Adrenal gland (tissue), 12 donors: ENCODE results near the gene PAOX. TPM values are rescaled to one million over a fixed set of nuclear protein-coding genes. Genes with fewer than 3 reads are reported as not detected.

Experiments used
- DNase-seq, 7 donors: peaks; one replicate each; pipeline ENCODE4 v3.0.0-alpha.2; 2019 to 2020
- H3K27ac ChIP-seq, 5 donors: fragments of 200-600 bp; sonication (generic) in 4 of 5; 1 replicate in 3 of 5; 2 replicates in 2 of 5; pipeline versions ENCODE4 v1.5.1 to v1.8.0; 2016 to 2020; ENCODE audit warnings: mild to moderate bottlenecking in 1 of 5
- H3K27me3 ChIP-seq: fragments of 200-600 bp; 2 replicates; pipeline ENCODE4 v1.8.0; 2021
- H3K36me3 ChIP-seq, 2 donors: fragments of 200-600 bp; replicated peaks in 1 of 2; 1 replicate in 1 of 2; 2 replicates in 1 of 2; pipeline versions ENCODE4 v1.5.1 to v1.8.0; 2018 to 2022
- H3K4me1 ChIP-seq, 2 donors: fragments of 200-600 bp; replicated peaks in 1 of 2; 1 replicate in 1 of 2; 2 replicates in 1 of 2; pipeline versions ENCODE4 v1.5.1 to v1.8.0; 2018 to 2021
- H3K4me3 ChIP-seq, 4 donors: fragments of 200-600 bp; sonication (generic) in 3 of 4; one replicate each; pipeline ENCODE4 v1.5.1; 2016 to 2018
- H3K9me3 ChIP-seq, 3 donors: fragments of 200-600 bp; sonication (generic) in 1 of 3; replicated peaks in 1 of 3; 1 replicate in 2 of 3; 2 replicates in 1 of 3; pipeline versions ENCODE4 v1.5.1 to v1.8.0; 2016 to 2021
- POLR2A ChIP-seq, 2 donors: fragments of 450-650 bp; IDR thresholded peaks; one replicate each; pipeline ENCODE4 v1.6.1; 2017; ENCODE audit warnings: antibody characterized with exemption in 2 of 2, mild to moderate bottlenecking in 2 of 2, moderate library complexity in 1 of 2
- WGBS, 4 donors: extraction: QIAGEN DNeasy Blood & Tissue Kit in 2 of 4; methylation state at CpG; one replicate each; pipeline versions ENCODE4 v1.1.5 to v1.1.7; 2013 to 2017; 5-methylcytosine and 5-hydroxymethylcytosine counted together
- intact Hi-C, 2 donors: fragments of 100-400 bp; cut with DNase I; formaldehyde crosslinking; loops; one replicate each; pipeline versions ENCODE4 v1.14.1 to v1.15.0; 2022 to 2023
- polyA plus RNA-seq, 3 donors: library from polyadenylated mRNA; stranded (reverse); fragments of 200-250 nt in 2 of 3; fragments of 350-450 nt in 1 of 3; fragmentation: Illumina TruSeq in 1 of 3; extraction: RNeasy Lipid Tissue Mini Kit (QIAGEN cat#74804) in 1 of 3; gene quantifications; one replicate each; pipeline ENCODE4 v1.2.3, GENCODE V29; 2013 to 2014
- total RNA-seq, 9 donors: library from RNA; depleted of rRNA in 4 of 9; stranded (reverse); fragments of >200 nt in 4 of 9; fragments of 120-200 nt in 1 of 9; fragmentation: NEBNext Ultra II Directional in 1 of 9; extraction: Animal tissue kit (Norgen Biotek cat#: 25700) in 1 of 9; gene quantifications; one replicate each; pipeline versions ENCODE4 v1.1.0 to v1.2.4, GENCODE V29; 2013 to 2023
- TF ChIP-seq, protein P1 (sequence below), 6 experiments: fragments of 450-650 bp in 4 of 6; fragments of 200-600 bp in 2 of 6; sonication (generic) in 1 of 6; IDR thresholded peaks; 1 replicate in 5 of 6; 2 replicates in 1 of 6; pipeline versions ENCODE4 v1.5.1 to v1.8.0; 2016 to 2021; ENCODE audit warnings: antibody characterized with exemption in 6 of 6, mild to moderate bottlenecking in 2 of 6, moderate library complexity in 1 of 6
- donor health status: healthy with polysubstance abuse.
- donor health status: Bipolar disorder and iron deficiency.
- donor health status: DM: yes; HTN: yes; CAD: no.
- donor health status: DM: no; HTN: no; CAD: no.
- donor health status: DM: no; HTN: no; CAD: no.
- donor health status: DM: yes; HTN: yes; CAD: no.

Gene PAOX
- total and polyA plus RNA-seq, 12 donors = 1.0 to 34.4 (median 6.4) TPM

- WGBS, 4 donors = 95 to 100% (median 100%) methylated on average over 2 to 3 of the region's 3 CpGs; no CpG with 5 or more reads in 1 of the 4 donors
- DNase-seq = no peak
- no peak for TF ChIP-seq POLR2A (IDR thresholded peaks at IDR 0.05)
- TF ChIP-seq, protein P1, sequence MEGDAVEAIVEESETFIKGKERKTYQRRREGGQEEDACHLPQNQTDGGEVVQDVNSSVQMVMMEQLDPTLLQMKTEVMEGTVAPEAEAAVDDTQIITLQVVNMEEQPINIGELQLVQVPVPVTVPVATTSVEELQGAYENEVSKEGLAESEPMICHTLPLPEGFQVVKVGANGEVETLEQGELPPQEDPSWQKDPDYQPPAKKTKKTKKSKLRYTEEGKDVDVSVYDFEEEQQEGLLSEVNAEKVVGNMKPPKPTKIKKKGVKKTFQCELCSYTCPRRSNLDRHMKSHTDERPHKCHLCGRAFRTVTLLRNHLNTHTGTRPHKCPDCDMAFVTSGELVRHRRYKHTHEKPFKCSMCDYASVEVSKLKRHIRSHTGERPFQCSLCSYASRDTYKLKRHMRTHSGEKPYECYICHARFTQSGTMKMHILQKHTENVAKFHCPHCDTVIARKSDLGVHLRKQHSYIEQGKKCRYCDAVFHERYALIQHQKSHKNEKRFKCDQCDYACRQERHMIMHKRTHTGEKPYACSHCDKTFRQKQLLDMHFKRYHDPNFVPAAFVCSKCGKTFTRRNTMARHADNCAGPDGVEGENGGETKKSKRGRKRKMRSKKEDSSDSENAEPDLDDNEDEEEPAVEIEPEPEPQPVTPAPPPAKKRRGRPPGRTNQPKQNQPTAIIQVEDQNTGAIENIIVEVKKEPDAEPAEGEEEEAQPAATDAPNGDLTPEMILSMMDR (IDR thresholded peaks at IDR 0.05) = no peak
- H3K36me3 ChIP-seq = no peaks in the 10 kb centered on the region
- no peaks in the 10 kb centered on the region for H3K9me3 ChIP-seq
- no peak overlapping the region for H3K4me3 ChIP-seq
- H3K27me3 ChIP-seq = no peaks in the 10 kb centered on the region
- H3K4me1 ChIP-seq = peaks cover 6 to 12% of the 10 kb centered on the region in 2 donors
- no peak overlapping the region for H3K27ac ChIP-seq
- intact Hi-C loops = no loop called here
These were observed 23.1 kb upstream of the PAOX start for GRCh38 chr10:133355991-133356390.

GRCh38 chr10:133356549-133357284 is 22.3 kb upstream of the PAOX start:
- TF ChIP-seq, protein P1 (IDR thresholded peaks at IDR 0.05) = no peak
- no peak for TF ChIP-seq POLR2A (IDR thresholded peaks at IDR 0.05)
- no peaks in the 10 kb centered on the region for H3K27me3 ChIP-seq
- no peak for DNase-seq
- H3K9me3 ChIP-seq = no peaks in the 10 kb centered on the region
- 58 to 87% (median 66%) methylated on average over 3 to 27 of the region's 27 CpGs for WGBS, 4 donors
- peak overlapping the region in 1 of 4 donors; percentile 80 for H3K4me3 ChIP-seq
- peaks cover 6 to 12% of the 10 kb centered on the region in 2 donors for H3K4me1 ChIP-seq
- no peaks in the 10 kb centered on the region for H3K36me3 ChIP-seq
- intact Hi-C loops = no loop called here
- no peak overlapping the region for H3K27ac ChIP-seq

- H3K4me1 ChIP-seq = peaks cover 6 to 12% of the 10 kb centered on the region in 2 donors
- 2 to 4% (median 3%) methylated on average over 5 to 83 of the region's 83 CpGs; no CpG with 5 or more reads in 1 of the 4 donors for WGBS, 4 donors
- H3K27me3 ChIP-seq = no peaks in the 10 kb centered on the region
- H3K27ac ChIP-seq = peak within 1 kb of the TSS in 2 of 5 donors; percentile 32 to 74
- intact Hi-C loops = no loop called here
- DNase-seq = peak in 6 of 7 donors; percentile 41 to 58 (median 46)
- H3K4me3 ChIP-seq = peak within 1 kb of the TSS in 3 of 4 donors; percentile 25 to 80 (median 37)
- no peaks in the 10 kb centered on the region for H3K9me3 ChIP-seq
- peaks cover 0 to 5% of the 10 kb centered on the region in 2 donors for H3K36me3 ChIP-seq
- TF ChIP-seq, protein P1 (IDR thresholded peaks at IDR 0.05) = peak in 1 of 6 experiments; percentile 4
- peak in 1 of 2 donors; percentile 33 for TF ChIP-seq POLR2A (IDR thresholded peaks at IDR 0.05)
These were observed 21.5 kb upstream of the PAOX start, which contains the start of gene FUOM for GRCh38 chr10:133357285-133358161. Gene FUOM, minus strand, starts transcription at chr10:133358019. Its CDS starts 12 bp downstream, at chr10:133358007.
